Measurements from ENCODE around the gene FOXL2. TPM values are rescaled to one million over a fixed set of nuclear protein-coding genes. Genes with fewer than 3 reads are reported as not detected.

FOXL2 gene
- total RNA-seq, 1 donor from 2014 or later, result not detected

DNA sequence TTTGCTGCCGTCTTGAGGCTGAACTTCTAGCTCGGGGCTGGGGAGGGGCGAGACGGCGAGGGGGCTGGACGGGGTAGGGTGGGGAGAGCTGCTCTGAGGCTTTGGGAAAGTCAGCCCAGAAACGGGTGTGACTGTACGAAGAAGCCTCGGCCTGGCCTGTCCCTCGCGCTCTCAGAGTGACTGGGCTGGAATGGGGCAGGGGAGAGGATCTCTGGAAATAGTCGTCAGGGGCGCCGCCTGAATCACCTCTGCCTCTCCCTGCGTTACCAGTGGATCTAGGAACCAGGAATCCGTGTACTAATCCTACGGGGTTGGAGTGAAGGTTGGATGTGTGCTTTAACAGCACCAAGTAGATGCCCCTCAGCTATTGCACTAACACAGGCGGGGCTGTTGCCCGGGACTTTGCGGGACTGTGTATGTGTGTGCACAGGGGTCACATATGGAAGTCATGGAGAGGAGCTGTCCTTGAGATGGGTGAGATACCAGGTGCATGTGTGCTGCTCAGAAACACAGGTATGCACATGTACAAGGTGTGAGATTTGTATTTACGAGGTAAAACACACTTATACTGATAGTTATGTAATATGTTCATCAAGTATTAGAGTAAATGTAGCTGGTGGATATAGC lies 671 bp upstream of the FOXL2 start:
- peaks cover 88 to 89% (median 88%) of the 10 kb centered on the region in 3 donors for H3K27me3 ChIP-seq (ENCODE audit: control insufficient read depth in 3 of 3, insufficient read depth in 3 of 3, low read length in 3 of 3)
- peaks cover 14 to 28% (median 18%) of the 10 kb centered on the region in 3 donors for H3K4me1 ChIP-seq (ENCODE audit: control insufficient read depth in 3 of 3, insufficient read depth in 3 of 3, low read length in 3 of 3)
- H3K4me3 ChIP-seq (ENCODE audit: low read length in 3 of 3), result peak overlapping the region in 1 of 3 donors; percentile 69
- no peaks in the 10 kb centered on the region for H3K36me3 ChIP-seq (ENCODE audit: control insufficient read depth in 3 of 3, insufficient read depth in 3 of 3, low read length in 3 of 3)
- H3K27ac ChIP-seq (ENCODE audit: low read depth, low read length), result no peak overlapping the region
- H3K9me3 ChIP-seq (ENCODE audit: control insufficient read depth in 3 of 3, low read length in 3 of 3), result no peaks in the 10 kb centered on the region
- no peak overlapping the region for H3K9ac ChIP-seq (ENCODE audit: low read depth in 1 of 3, low read length in 3 of 3)

- Histone ChIP-seq H3K9ac (ENCODE audit: low read depth in 1 of 3, low read length in 3 of 3) (peak overlapping the region in 1 of 3 donors; percentile 62), H3K9me3 (ENCODE audit: control insufficient read depth in 3 of 3, low read length in 3 of 3) (no peaks in the 10 kb centered on the region), H3K4me1 (ENCODE audit: control insufficient read depth in 3 of 3, insufficient read depth in 3 of 3, low read length in 3 of 3) (peaks cover 14 to 28% (median 18%) of the 10 kb centered on the region in 3 donors), H3K36me3 (ENCODE audit: control insufficient read depth in 3 of 3, insufficient read depth in 3 of 3, low read length in 3 of 3) (no peaks in the 10 kb centered on the region), H3K27me3 (ENCODE audit: control insufficient read depth in 3 of 3, insufficient read depth in 3 of 3, low read length in 3 of 3) (peaks cover 90 to 97% (median 93%) of the 10 kb centered on the region in 3 donors), H3K27ac (ENCODE audit: low read depth, low read length) (no peak overlapping the region), H3K4me3 (ENCODE audit: low read length in 3 of 3) (peak overlapping the region; percentile 38 to 71 (median 69))
Measured at GRCh38 chr3:138945709-138946662, 951 bp downstream of the FOXL2 start.

DNA sequence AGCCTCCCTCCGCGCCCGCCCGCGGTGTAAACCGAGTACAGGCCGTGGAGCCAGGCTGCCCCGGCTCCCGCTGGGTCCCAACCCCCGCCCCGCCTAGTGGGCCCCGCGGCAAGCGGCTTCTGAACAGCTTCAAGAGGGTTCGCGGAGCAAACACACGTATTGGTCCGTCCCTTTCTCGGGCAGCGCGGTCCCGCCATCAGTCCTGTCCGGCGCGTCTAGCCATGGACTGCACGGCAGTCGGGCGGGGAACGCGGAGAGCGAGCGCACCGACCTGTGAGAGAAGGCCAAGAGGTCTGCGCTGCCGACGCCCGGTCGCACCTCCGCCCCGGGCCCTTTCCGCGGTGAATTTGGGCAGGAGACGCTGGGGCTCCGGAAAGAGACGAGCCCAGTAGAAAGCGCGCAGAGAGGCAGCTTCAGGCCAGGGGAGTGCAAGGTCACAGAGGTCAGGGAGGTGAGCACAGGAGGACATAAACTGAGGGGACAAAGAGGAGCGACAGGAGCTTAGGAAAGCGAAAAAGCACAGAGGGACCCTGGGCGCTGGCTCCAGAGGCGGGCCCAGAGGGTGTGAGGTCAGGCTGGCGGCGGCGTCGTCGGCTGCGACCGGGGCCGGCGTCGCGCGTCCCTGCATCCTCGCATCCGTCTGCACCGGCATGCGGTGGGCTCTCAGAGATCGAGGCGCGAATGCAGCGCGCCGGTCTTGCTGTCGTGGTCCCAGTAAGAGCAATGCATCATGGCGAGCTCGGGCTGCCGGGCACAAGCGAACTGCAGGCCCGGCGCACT lies 1.8 kb downstream of the FOXL2 start:
- Histone ChIP-seq H3K4me3 (ENCODE audit: low read length in 3 of 3) (peak overlapping the region in 2 of 3 donors; percentile 36 to 49), H3K27me3 (ENCODE audit: control insufficient read depth in 3 of 3, insufficient read depth in 3 of 3, low read length in 3 of 3) (peaks cover 90 to 96% (median 91%) of the 10 kb centered on the region in 3 donors), H3K36me3 (ENCODE audit: control insufficient read depth in 3 of 3, insufficient read depth in 3 of 3, low read length in 3 of 3) (no peaks in the 10 kb centered on the region), H3K27ac (ENCODE audit: low read depth, low read length) (no peak overlapping the region), H3K4me1 (ENCODE audit: control insufficient read depth in 3 of 3, insufficient read depth in 3 of 3, low read length in 3 of 3) (peaks cover 13 to 21% (median 14%) of the 10 kb centered on the region in 3 donors), H3K9me3 (ENCODE audit: control insufficient read depth in 3 of 3, low read length in 3 of 3) (no peaks in the 10 kb centered on the region), H3K9ac (ENCODE audit: low read depth in 1 of 3, low read length in 3 of 3) (no peak overlapping the region)

DNA sequence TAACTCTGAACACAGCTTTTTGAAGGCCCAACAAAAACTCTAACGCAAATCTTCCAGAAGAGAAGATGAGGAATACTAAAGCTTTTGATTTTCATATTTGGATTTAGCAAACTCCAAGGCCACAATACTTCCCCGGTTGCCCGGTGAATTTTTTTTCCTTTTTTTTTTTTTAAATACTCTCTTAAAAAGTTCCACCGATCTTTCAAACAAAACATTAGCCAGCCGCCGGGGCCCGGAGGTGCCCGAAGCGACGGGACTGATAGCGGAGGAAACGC lies 2.3 kb downstream of the FOXL2 start:
- Histone ChIP-seq H3K4me1 (ENCODE audit: control insufficient read depth in 3 of 3, insufficient read depth in 3 of 3, low read length in 3 of 3) (peaks cover 9 to 20% (median 9%) of the 10 kb centered on the region in 3 donors), H3K36me3 (ENCODE audit: control insufficient read depth in 3 of 3, insufficient read depth in 3 of 3, low read length in 3 of 3) (no peaks in the 10 kb centered on the region), H3K4me3 (ENCODE audit: low read length in 3 of 3) (no peak overlapping the region), H3K27me3 (ENCODE audit: control insufficient read depth in 3 of 3, insufficient read depth in 3 of 3, low read length in 3 of 3) (peaks cover 90 to 97% (median 91%) of the 10 kb centered on the region in 3 donors), H3K9me3 (ENCODE audit: control insufficient read depth in 3 of 3, low read length in 3 of 3) (no peaks in the 10 kb centered on the region), H3K9ac (ENCODE audit: low read depth in 1 of 3, low read length in 3 of 3) (no peak overlapping the region), H3K27ac (ENCODE audit: low read depth, low read length) (no peak overlapping the region)

DNA sequence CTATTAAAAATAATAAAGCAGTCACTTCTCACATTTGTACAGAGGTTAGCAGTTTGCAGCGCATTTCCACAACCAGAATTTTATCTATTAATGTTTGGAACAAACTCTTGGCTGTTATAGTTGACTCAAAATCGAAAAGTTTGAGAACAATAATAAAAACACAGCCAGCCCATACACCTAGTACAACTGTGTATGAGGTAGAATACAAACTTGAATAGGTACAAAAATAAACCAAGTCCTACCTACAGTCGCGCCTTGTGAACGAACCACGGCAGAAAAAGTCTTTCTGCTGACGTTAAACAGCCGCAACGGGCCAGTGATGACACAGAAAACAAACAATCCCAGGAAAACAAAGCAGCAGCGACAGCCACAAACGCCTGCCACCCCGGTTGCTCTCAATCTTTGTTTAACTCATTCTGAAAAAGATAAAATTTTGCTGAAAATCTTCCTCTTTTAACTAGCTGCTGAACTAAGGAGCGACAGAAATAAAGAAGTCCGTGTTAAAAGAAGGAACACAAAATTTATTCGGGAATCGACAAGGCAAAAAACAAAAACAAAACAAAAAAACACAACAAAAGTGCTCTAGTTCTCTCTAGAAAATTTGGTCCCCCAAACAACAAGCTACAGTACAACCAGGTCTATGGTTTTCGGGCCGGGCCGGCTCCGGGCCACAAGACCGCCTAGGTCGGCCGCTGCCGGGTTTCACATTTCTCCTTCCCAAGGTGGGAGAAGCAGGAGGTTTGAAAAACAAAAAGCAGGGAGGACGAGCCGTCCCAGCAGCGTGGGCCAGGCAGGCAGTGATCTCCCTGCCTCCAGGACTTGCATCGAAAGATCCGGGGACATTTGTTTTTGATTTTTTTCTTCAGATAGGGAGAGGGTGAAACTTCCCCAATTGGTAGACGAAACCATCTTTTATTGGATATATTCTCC lies 2.9 kb downstream of the FOXL2 start:
- Histone ChIP-seq H3K4me1 (ENCODE audit: control insufficient read depth in 3 of 3, insufficient read depth in 3 of 3, low read length in 3 of 3) (peaks cover 9 to 25% (median 12%) of the 10 kb centered on the region in 3 donors), H3K36me3 (ENCODE audit: control insufficient read depth in 3 of 3, insufficient read depth in 3 of 3, low read length in 3 of 3) (no peaks in the 10 kb centered on the region), H3K9ac (ENCODE audit: low read depth in 1 of 3, low read length in 3 of 3) (no peak overlapping the region), H3K27me3 (ENCODE audit: control insufficient read depth in 3 of 3, insufficient read depth in 3 of 3, low read length in 3 of 3) (peaks cover 90 to 97% (median 91%) of the 10 kb centered on the region in 3 donors), H3K27ac (ENCODE audit: low read depth, low read length) (no peak overlapping the region), H3K4me3 (ENCODE audit: low read length in 3 of 3) (no peak overlapping the region), H3K9me3 (ENCODE audit: control insufficient read depth in 3 of 3, low read length in 3 of 3) (no peaks in the 10 kb centered on the region)

GRCh38 chr3:138942861-138943623 lies 3.9 kb downstream of the FOXL2 start:
- peaks cover 90 to 97% (median 91%) of the 10 kb centered on the region in 3 donors for H3K27me3 ChIP-seq (ENCODE audit: control insufficient read depth in 3 of 3, insufficient read depth in 3 of 3, low read length in 3 of 3)

GRCh38 chr3:138942271-138942670 lies 4.7 kb downstream of the FOXL2 start:
- H3K27ac ChIP-seq (ENCODE audit: low read depth, low read length), result no peak overlapping the region
- no peak overlapping the region for H3K4me3 ChIP-seq (ENCODE audit: low read length in 3 of 3)
- no peak overlapping the region for H3K9ac ChIP-seq (ENCODE audit: low read depth in 1 of 3, low read length in 3 of 3)
- H3K27me3 ChIP-seq (ENCODE audit: control insufficient read depth in 3 of 3, insufficient read depth in 3 of 3, low read length in 3 of 3), result peaks cover 91 to 97% (median 93%) of the 10 kb centered on the region in 3 donors
- no peaks in the 10 kb centered on the region for H3K36me3 ChIP-seq (ENCODE audit: control insufficient read depth in 3 of 3, insufficient read depth in 3 of 3, low read length in 3 of 3)
- H3K9me3 ChIP-seq (ENCODE audit: control insufficient read depth in 3 of 3, low read length in 3 of 3), result no peaks in the 10 kb centered on the region
- peaks cover 13 to 41% (median 17%) of the 10 kb centered on the region in 3 donors for H3K4me1 ChIP-seq (ENCODE audit: control insufficient read depth in 3 of 3, insufficient read depth in 3 of 3, low read length in 3 of 3)

More at GRCh38 chr3:138942861-138943623, 3.9 kb downstream of the FOXL2 start:
- Histone ChIP-seq H3K36me3 (ENCODE audit: control insufficient read depth in 3 of 3, insufficient read depth in 3 of 3, low read length in 3 of 3) (no peaks in the 10 kb centered on the region), H3K9me3 (ENCODE audit: control insufficient read depth in 3 of 3, low read length in 3 of 3) (no peaks in the 10 kb centered on the region), H3K4me1 (ENCODE audit: control insufficient read depth in 3 of 3, insufficient read depth in 3 of 3, low read length in 3 of 3) (peaks cover 9 to 33% (median 16%) of the 10 kb centered on the region in 3 donors), H3K9ac (ENCODE audit: low read depth in 1 of 3, low read length in 3 of 3) (no peak overlapping the region), H3K27ac (ENCODE audit: low read depth, low read length) (no peak overlapping the region), H3K4me3 (ENCODE audit: low read length in 3 of 3) (no peak overlapping the region)

GRCh38 chr3:138941259-138941885 lies 5.6 kb downstream of the FOXL2 start:
- no peaks in the 10 kb centered on the region for H3K36me3 ChIP-seq (ENCODE audit: control insufficient read depth in 3 of 3, insufficient read depth in 3 of 3, low read length in 3 of 3)
- H3K9ac ChIP-seq (ENCODE audit: low read depth in 1 of 3, low read length in 3 of 3), result no peak overlapping the region
- no peak overlapping the region for H3K4me3 ChIP-seq (ENCODE audit: low read length in 3 of 3)
- peaks cover 19 to 45% (median 24%) of the 10 kb centered on the region in 3 donors for H3K4me1 ChIP-seq (ENCODE audit: control insufficient read depth in 3 of 3, insufficient read depth in 3 of 3, low read length in 3 of 3)
- H3K27ac ChIP-seq (ENCODE audit: low read depth, low read length), result no peak overlapping the region
- no peaks in the 10 kb centered on the region for H3K9me3 ChIP-seq (ENCODE audit: control insufficient read depth in 3 of 3, low read length in 3 of 3)
- peaks cover 92 to 97% (median 94%) of the 10 kb centered on the region in 3 donors for H3K27me3 ChIP-seq (ENCODE audit: control insufficient read depth in 3 of 3, insufficient read depth in 3 of 3, low read length in 3 of 3)
